CD14-positive monocyte (primary cell): ENCODE data around the gene EPS15. TPM values are rescaled to one million over a fixed set of nuclear protein-coding genes. Genes with fewer than 3 reads are reported as not detected.

Experiments used
- DNase-seq, 3 donors: peaks; one replicate each; pipeline ENCODE4 v3.0.0-alpha.2; 2011 to 2022
- H2AFZ ChIP-seq: 2 replicates; pipeline ENCODE4 v1.6.0; 2012; ENCODE audit warnings: mild to moderate bottlenecking, low read depth, low read length, inconsistent platforms; ENCODE audit not compliant: insufficient read depth, poor library complexity, severe bottlenecking
- H3K27ac ChIP-seq, 2 donors: 1 replicate in 1 of 2; 2 replicates in 1 of 2; pipeline ENCODE4 v1.5.1; 2012 to 2013; ENCODE audit warnings: low read length in 2 of 2, control low read depth in 1 of 2, inconsistent platforms in 1 of 2, low read depth in 1 of 2, mild to moderate bottlenecking in 1 of 2
- H3K27me3 ChIP-seq, 2 donors: one replicate each; pipeline versions ENCODE4 v1.6.0 to v1.6.1; 2011 to 2013; ENCODE audit warnings: low read length in 2 of 2; ENCODE audit not compliant: control insufficient read depth in 2 of 2, insufficient read depth in 2 of 2
- H3K36me3 ChIP-seq, 2 donors: replicated peaks in 1 of 2; 1 replicate in 1 of 2; 2 replicates in 1 of 2; pipeline versions ENCODE4 v1.5.1 to v1.6.1; 2012 to 2013; ENCODE audit warnings: low read length in 2 of 2, control low read depth in 1 of 2, inconsistent platforms in 1 of 2, mild to moderate bottlenecking in 1 of 2; ENCODE audit not compliant: insufficient read depth in 2 of 2, control insufficient read depth in 1 of 2
- H3K4me1 ChIP-seq, 2 donors: 1 replicate in 1 of 2; 2 replicates in 1 of 2; pipeline versions ENCODE4 v1.5.1 to v1.6.1; 2012 to 2013; ENCODE audit warnings: low read length in 2 of 2, control low read depth in 1 of 2, inconsistent platforms in 1 of 2, mild to moderate bottlenecking in 1 of 2, moderate library complexity in 1 of 2; ENCODE audit not compliant: insufficient read depth in 2 of 2, control insufficient read depth in 1 of 2
- H3K4me2 ChIP-seq: replicated peaks from 2 replicates; pipeline ENCODE3; 2012; ENCODE audit warnings: low read length, moderate library complexity, mild to moderate bottlenecking; ENCODE audit not compliant: poor library complexity, severe bottlenecking; ENCODE audit errors: extremely low read depth
- H3K4me3 ChIP-seq, 3 experiments: fragments of 200-600 bp in 1 of 3; sonication (generic) in 1 of 3; replicated peaks in 1 of 3; 1 replicate in 2 of 3; 2 replicates in 1 of 3; pipeline ENCODE4 v1.5.1; 2011 to 2013; ENCODE audit warnings: low read length in 3 of 3, mild to moderate bottlenecking in 3 of 3, control low read depth in 2 of 3, low read depth in 2 of 3, inconsistent platforms in 1 of 3, moderate library complexity in 1 of 3
- H3K79me2 ChIP-seq: 2 replicates; pipeline ENCODE4 v1.6.0; 2012; ENCODE audit warnings: mild to moderate bottlenecking, control low read depth, inconsistent platforms, low read length, moderate library complexity; ENCODE audit not compliant: insufficient read depth
- H3K9ac ChIP-seq: 2 replicates; pipeline ENCODE4 v1.6.0; 2017; ENCODE audit warnings: low read length, mild to moderate bottlenecking; ENCODE audit not compliant: insufficient read depth, poor library complexity, severe bottlenecking
- H3K9me3 ChIP-seq, 2 donors: replicated peaks in 1 of 2; 1 replicate in 1 of 2; 2 replicates in 1 of 2; pipeline versions ENCODE4 v1.5.1 to v1.6.1; 2012 to 2013; ENCODE audit warnings: low read length in 2 of 2, control low read depth in 1 of 2; ENCODE audit not compliant: control insufficient read depth in 1 of 2, insufficient read depth in 1 of 2
- H4K20me1 ChIP-seq: 2 replicates; pipeline ENCODE4 v1.6.0; 2012; ENCODE audit warnings: mild to moderate bottlenecking, low read length, control low read depth, moderate library complexity; ENCODE audit not compliant: insufficient read depth
- H3K27ac Mint-ChIP-seq, 7 donors: one replicate each; pipeline ENCODE4 v1.8.0; 2020; ENCODE audit warnings: mild to moderate bottlenecking in 7 of 7, mixed read lengths in 7 of 7, moderate library complexity in 6 of 7, inconsistent platforms in 2 of 7
- H3K27me3 Mint-ChIP-seq, 3 donors: one replicate each; pipeline ENCODE4 v1.8.0; 2021 to 2022; ENCODE audit warnings: low read depth in 3 of 3, mild to moderate bottlenecking in 3 of 3, mixed read lengths in 3 of 3, moderate library complexity in 3 of 3, inconsistent platforms in 1 of 3
- H3K36me3 Mint-ChIP-seq, 2 donors: one replicate each; pipeline ENCODE4 v1.8.0; 2020; ENCODE audit warnings: mixed read lengths in 2 of 2, inconsistent platforms in 1 of 2, mild to moderate bottlenecking in 1 of 2
- H3K4me1 Mint-ChIP-seq: one replicate; pipeline ENCODE4 v1.8.0; 2020; ENCODE audit warnings: mild to moderate bottlenecking, mixed read lengths
- H3K4me3 Mint-ChIP-seq, 2 donors: one replicate each; pipeline ENCODE4 v1.8.0; 2020; ENCODE audit warnings: mild to moderate bottlenecking in 2 of 2, mixed read lengths in 2 of 2, moderate library complexity in 1 of 2
- H3K9me3 Mint-ChIP-seq, 7 donors: one replicate each; pipeline ENCODE4 v1.8.0; 2020 to 2022; ENCODE audit warnings: mixed read lengths in 7 of 7, mild to moderate bottlenecking in 6 of 7, moderate library complexity in 6 of 7, inconsistent platforms in 2 of 7
- CTCF ChIP-seq: fragments of 200-600 bp; IDR thresholded peaks from one replicate; pipeline ENCODE4 v1.8.0; 2022; ENCODE audit warnings: antibody characterized with exemption, mild to moderate bottlenecking
- WGBS: methylation state at CpG from one replicate; pipeline ENCODE4 v1.1.5; 2013; ENCODE audit warnings: missing lambda C conversion rate; ENCODE audit not compliant: insufficient coverage; 5-methylcytosine and 5-hydroxymethylcytosine counted together
- intact Hi-C, 2 donors: fragments of 100-400 bp; cut with micrococcal nuclease; formaldehyde crosslinking; loops; one replicate each; pipeline versions ENCODE4 v1.15.0 to v1.15.1; 2023
- polyA plus RNA-seq, 3 donors: library from polyadenylated mRNA; depleted of rRNA in 1 of 3; unstranded in 2 of 3; stranded (reverse) in 1 of 3; fragments of 300-500 nt in 2 of 3; fragments of >200 nt in 1 of 3; fragmentation: Illumina TruSeq in 2 of 3; gene quantifications; 1 replicate in 2 of 3; 2 replicates in 1 of 3; pipeline ENCODE4 v1.2.3, GENCODE V29; 2012 to 2021

EPS15 gene
- polyA plus RNA-seq, 3 donors = 26.7 to 53.6 (median 36.4) TPM

GRCh38 chr1:51473331-51474115, 45.5 kb downstream of the EPS15 start:
- Mint-ChIP-seq H3K36me3 (peaks cover 27 to 32% of the 10 kb centered on the region in 2 donors), H3K4me1 (peaks cover 35% of the 10 kb centered on the region), H3K27ac (peak overlapping the region in 6 of 7 donors; percentile 25 to 83 (median 52)), H3K27me3 (peaks cover 0 to 2% (median 0%) of the 10 kb centered on the region in 3 donors), H3K4me3 (no peak overlapping the region), H3K9me3 (peaks cover 3 to 14% (median 5%) of the 10 kb centered on the region in 7 donors)
- peak overlapping the region in 1 of 2 donors; percentile 47 for H3K27ac ChIP-seq
- no peak overlapping the region for H3K9ac ChIP-seq
- intact Hi-C loops = no loop called here
- peaks cover 4% of the 10 kb centered on the region for H3K79me2 ChIP-seq
- no peak for TF ChIP-seq CTCF
- H3K4me2 ChIP-seq = no peak overlapping the region
- no peaks in the 10 kb centered on the region for H3K9me3 ChIP-seq
- no peaks in the 10 kb centered on the region for H3K27me3 ChIP-seq
- H4K20me1 ChIP-seq = peaks cover 40% of the 10 kb centered on the region
- no peak overlapping the region for H3K4me3 ChIP-seq
- H3K36me3 ChIP-seq = peaks cover 17 to 36% of the 10 kb centered on the region in 2 donors
- no peak overlapping the region for H2AFZ ChIP-seq
- DNase-seq = peak in 2 of 3 donors; percentile 40 to 52
- peaks cover 19 to 24% of the 10 kb centered on the region in 2 donors for H3K4me1 ChIP-seq

- Histone ChIP-seq H3K4me2 (no peak overlapping the region), H3K4me3 (no peak overlapping the region), H3K79me2 (peaks cover 4% of the 10 kb centered on the region), H3K27ac (peak overlapping the region in 1 of 2 donors; percentile 47), H3K9ac (no peak overlapping the region), H4K20me1 (peaks cover 46% of the 10 kb centered on the region), H3K4me1 (peaks cover 19 to 24% of the 10 kb centered on the region in 2 donors), H3K9me3 (no peaks in the 10 kb centered on the region), H2AFZ (no peak overlapping the region), H3K27me3 (no peaks in the 10 kb centered on the region), H3K36me3 (peaks cover 27 to 48% of the 10 kb centered on the region in 2 donors)
- Mint-ChIP-seq H3K36me3 (peaks cover 34 to 40% of the 10 kb centered on the region in 2 donors), H3K9me3 (peaks cover 2 to 10% (median 4%) of the 10 kb centered on the region in 7 donors), H3K4me1 (peaks cover 35% of the 10 kb centered on the region), H3K4me3 (no peak overlapping the region), H3K27me3 (peaks cover 0 to 2% (median 0%) of the 10 kb centered on the region in 3 donors), H3K27ac (peak overlapping the region in 3 of 7 donors; percentile 2 to 20 (median 15))
- no CpG with 5 or more reads among the region's 2 CpGs for WGBS
- intact Hi-C loops = no loop called here
- DNase-seq = peak in 2 of 3 donors; percentile 24 to 36
- TF ChIP-seq CTCF = no peak
Measured at GRCh38 chr1:51472359-51472758, 46.7 kb downstream of the EPS15 start.
